PC-9 (cell line): ENCODE data around the gene SLC16A12. TPM values are rescaled to one million over a fixed set of nuclear protein-coding genes. Genes with fewer than 3 reads are reported as not detected.
A peak's percentile ranks its signal among the peaks of the same experiment; 100 is the strongest.

ENCODE experiments used
- BruUV-seq: library from RNA; stranded (reverse); fragments of 400-500 nt; replicated peaks from 2 replicates; lab custom pipeline; 2021; lab: Mats Ljungman, UMichigan
- CTCF ChIA-PET: fragments of 300-600 bp; sonication (Branson Sonifier 250); formaldehyde crosslinking; loops from one replicate; lab custom pipeline; 2022; ENCODE audit warnings: antibody characterized with exemption; lab: Charles Lee
- POLR2A ChIA-PET: fragments of 300-600 bp; sonication (Branson Sonifier 250); formaldehyde crosslinking; loops from one replicate; lab custom pipeline; 2022; ENCODE audit warnings: antibody characterized with exemption; ENCODE audit not compliant: unreplicated experiment; lab: Charles Lee
- DNase-seq, 2 experiments: peaks; one replicate each; pipeline versions ENCODE4 v3.0.0 to v3.0.0-alpha.2; 2015 to 2022; ENCODE audit warnings: mixed read lengths in 1 of 2
- H2AFZ ChIP-seq: fragments of 200-600 bp; sonication (generic); 2 replicates; pipeline ENCODE4 v1.8.1; 2017; ENCODE audit warnings: antibody characterized with exemption
- H3F3A ChIP-seq: fragments of 200-600 bp; sonication (generic); 2 replicates; pipeline ENCODE4 v1.8.1; 2017; ENCODE audit warnings: antibody characterized with exemption, mild to moderate bottlenecking, low read depth; ENCODE audit not compliant: insufficient read depth
- H3K27ac ChIP-seq: fragments of 200-600 bp; sonication (generic); 2 replicates; pipeline ENCODE4 v1.6.1; 2016; ENCODE audit warnings: mixed run types
- H3K27me3 ChIP-seq: fragments of 200-600 bp; sonication (generic); 2 replicates; pipeline ENCODE4 v1.6.1; 2016; ENCODE audit warnings: low read depth, mixed run types; ENCODE audit not compliant: insufficient read depth
- H3K36me3 ChIP-seq: fragments of 200-600 bp; sonication (generic); 2 replicates; pipeline ENCODE4 v1.6.1; 2016; ENCODE audit warnings: low read depth, mixed run types
- H3K4me1 ChIP-seq: fragments of 200-600 bp; sonication (generic); replicated peaks from 2 replicates; pipeline ENCODE4 v1.6.1; 2016; ENCODE audit warnings: mixed run types; ENCODE audit not compliant: insufficient read depth
- H3K4me2 ChIP-seq: fragments of 200-600 bp; sonication (generic); 2 replicates; pipeline ENCODE4 v1.6.1; 2017; ENCODE audit warnings: mixed run types
- H3K4me3 ChIP-seq: fragments of 200-600 bp; sonication (generic); 2 replicates; pipeline ENCODE4 v1.6.1; 2016; ENCODE audit warnings: mixed run types
- H3K79me2 ChIP-seq: fragments of 200-600 bp; sonication (generic); 2 replicates; pipeline ENCODE4 v1.6.1; 2017; ENCODE audit warnings: low read depth, mixed run types
- H3K9me2 ChIP-seq: fragments of 200-600 bp; sonication (generic); 2 replicates; pipeline ENCODE4 v1.8.1; 2017; ENCODE audit warnings: mild to moderate bottlenecking; ENCODE audit not compliant: insufficient read depth
- H3K9me3 ChIP-seq: fragments of 200-600 bp; sonication (generic); 2 replicates; pipeline ENCODE4 v1.8.1; 2016; ENCODE audit warnings: low read depth; ENCODE audit not compliant: insufficient read depth
- H4K20me1 ChIP-seq: fragments of 200-600 bp; sonication (generic); 2 replicates; pipeline ENCODE4 v1.8.1; 2017; ENCODE audit not compliant: insufficient read depth
- CTCF ChIP-seq: fragments of 200-600 bp; sonication (generic); conservative IDR thresholded peaks from 2 replicates; pipeline ENCODE4 v1.6.1; 2017; ENCODE audit warnings: mixed run types, antibody characterized with exemption, mild to moderate bottlenecking, moderate library complexity
- EZH2 ChIP-seq: fragments of 200-600 bp; sonication (generic); IDR thresholded peaks from 2 replicates; pipeline ENCODE4 v1.8.0; 2017; ENCODE audit warnings: antibody characterized with exemption, low read depth
- intact Hi-C: fragments of 100-400 bp; cut with micrococcal nuclease; formaldehyde crosslinking; loops from one replicate; pipeline ENCODE4 v1.10.0; 2022; ENCODE audit not compliant: unreplicated experiment
- total RNA-seq: library from RNA; stranded (reverse); gene quantifications from 2 replicates; pipeline ENCODE4 v1.2.3, GENCODE V29; 2021

Gene SLC16A12
- total RNA-seq, 1 experiment from 2014 or later = 0.74 TPM

GRCh38 chr10:89537364-89537763, 2.0 kb upstream of the SLC16A12 start:
- H4K20me1 ChIP-seq = no peaks in the 10 kb centered on the region
- no peak overlapping the region for H3K4me3 ChIP-seq
- CTCF ChIA-PET = no interaction called here
- no peaks in the 10 kb centered on the region for H3K27me3 ChIP-seq
- no peaks in the 10 kb centered on the region for H3K4me1 ChIP-seq
- no peak overlapping the region for H3K27ac ChIP-seq
- no peaks in the 10 kb centered on the region for H3K9me3 ChIP-seq
- H3K36me3 ChIP-seq = no peaks in the 10 kb centered on the region
- TF ChIP-seq EZH2 (no peak), CTCF (no peak)
- intact Hi-C loops = no loop called here
- no peak for DNase-seq
- H3K79me2 ChIP-seq = no peaks in the 10 kb centered on the region
- no peak overlapping the region for H3K4me2 ChIP-seq
- H2AFZ ChIP-seq = no peak overlapping the region
- no TSS peak for BruUV-seq
- H3K9me2 ChIP-seq = no peaks in the 10 kb centered on the region
- H3F3A ChIP-seq = no peaks in the 10 kb centered on the region
- POLR2A ChIA-PET = no interaction called here

DNA sequence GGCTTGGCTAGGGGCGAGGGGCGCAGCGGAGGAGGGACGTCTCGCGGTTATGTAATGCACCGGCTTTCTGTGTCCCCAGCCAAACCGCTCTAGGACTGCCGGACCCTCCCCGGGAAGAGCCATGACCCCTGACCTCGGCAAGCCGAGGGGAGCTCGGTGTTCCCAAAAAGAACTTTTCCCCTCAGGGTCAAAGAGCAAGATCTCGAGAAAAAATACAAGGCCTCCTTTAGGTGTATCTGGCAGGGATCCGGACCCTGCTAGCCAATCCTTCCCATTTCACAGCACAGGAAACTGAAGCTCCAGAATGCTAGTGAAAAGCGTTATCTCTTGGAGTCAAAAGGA, 590 bp upstream of the SLC16A12 start:
- TF ChIP-seq CTCF (no peak), EZH2 (no peak)

DNA sequence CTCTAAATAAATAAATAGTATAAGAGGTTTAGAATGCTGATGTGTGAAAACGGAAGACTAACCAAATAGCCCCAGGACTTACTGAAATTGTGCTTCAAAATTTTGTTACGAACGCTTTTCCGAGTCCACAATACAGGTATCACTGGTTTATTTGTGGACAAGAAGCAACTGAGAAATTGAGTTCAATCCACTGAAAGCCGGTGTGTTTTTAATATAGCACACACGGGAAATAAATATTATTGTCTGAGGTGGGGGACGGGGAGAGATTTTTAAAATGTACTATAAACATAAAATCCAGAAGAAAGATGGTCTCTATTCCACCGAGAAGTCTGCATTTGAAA, 598 bp downstream of the SLC16A12 start:
- TF ChIP-seq CTCF (no peak), EZH2 (no peak)
- Histone ChIP-seq H3F3A (no peaks in the 10 kb centered on the region), H3K79me2 (no peaks in the 10 kb centered on the region), H2AFZ (0 out of 2 replicates have a peak overlapping the region, but pooled peaks have one; percentile 16), H3K27ac (no peak overlapping the region), H4K20me1 (no peaks in the 10 kb centered on the region), H3K27me3 (no peaks in the 10 kb centered on the region), H3K36me3 (no peaks in the 10 kb centered on the region), H3K9me3 (no peaks in the 10 kb centered on the region), H3K4me3 (peak overlapping the region; percentile 29; the same call in 1 of the 2 replicates), H3K9me2 (no peaks in the 10 kb centered on the region), H3K4me2 (peak overlapping the region; percentile 67), H3K4me1 (no peaks in the 10 kb centered on the region)
- intact Hi-C loops = no loop called here
- no peak for DNase-seq
- ChIA-PET POLR2A (no interaction called here), CTCF (no interaction called here)
- no TSS peak for BruUV-seq

More for the DNA sequence above, 590 bp upstream of the SLC16A12 start:
- POLR2A ChIA-PET = interaction anchor here (0.6 kb wide), 1 partner anchor 17 kb away, joined by 7 read pairs; no protein-coding TSS in a partner anchor
- no peaks in the 10 kb centered on the region for H3K36me3 ChIP-seq
- no peaks in the 10 kb centered on the region for H3K27me3 ChIP-seq
- DNase-seq = no peak
- no peaks in the 10 kb centered on the region for H3F3A ChIP-seq
- no peaks in the 10 kb centered on the region for H3K4me1 ChIP-seq
- H3K9me3 ChIP-seq = no peaks in the 10 kb centered on the region
- H3K4me2 ChIP-seq = no peak overlapping the region
- CTCF ChIA-PET = no interaction called here
- intact Hi-C loops = no loop called here
- no peaks in the 10 kb centered on the region for H3K79me2 ChIP-seq
- H2AFZ ChIP-seq = no peak overlapping the region
- no peak overlapping the region for H3K4me3 ChIP-seq
- no TSS peak for BruUV-seq
- no peaks in the 10 kb centered on the region for H4K20me1 ChIP-seq
- H3K9me2 ChIP-seq = no peaks in the 10 kb centered on the region
- no peak overlapping the region for H3K27ac ChIP-seq
